HepG2 (cell line): ENCODE results near the gene KHK.

Experiments
- MYPOP ChIP-seq: sonication (generic); formaldehyde crosslinking; IDR thresholded peaks from 2 replicates; pipeline ENCODE4 v1.8.1; 2023; ENCODE audit warnings: mild to moderate bottlenecking, moderate library complexity, missing genetic modification reagents
- ZSCAN31 ChIP-seq: sonication (generic); formaldehyde crosslinking; IDR thresholded peaks from 2 replicates; pipeline ENCODE4 v1.5.0; 2020; ENCODE audit warnings: low read depth, mild to moderate bottlenecking, missing genetic modification reagents

DNA sequence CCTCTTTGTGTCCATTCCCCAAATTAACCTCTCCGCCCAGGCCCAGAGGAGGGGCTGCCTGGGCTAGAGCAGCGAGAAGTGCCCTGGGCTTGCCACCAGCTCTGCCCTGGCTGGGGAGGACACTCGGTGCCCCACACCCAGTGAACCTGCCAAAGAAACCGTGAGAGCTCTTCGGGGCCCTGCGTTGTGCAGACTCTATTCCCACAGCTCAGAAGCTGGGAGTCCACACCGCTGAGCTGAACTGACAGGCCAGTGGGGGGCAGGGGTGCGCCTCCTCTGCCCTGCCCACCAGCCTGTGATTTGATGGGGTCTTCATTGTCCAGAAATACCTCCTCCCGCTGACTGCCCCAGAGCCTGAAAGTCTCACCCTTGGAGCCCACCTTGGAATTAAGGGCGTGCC is 13.5 kb downstream of the KHK start:
- TF ChIP-seq ZSCAN31 (no peak), MYPOP (no peak)
